Hematopoietic multipotent progenitor cell treated with erythropoietin and hydrocortisone succinate and interleukin-3 and kit ligand, for 8 days (in vitro differentiated cells): Measurements from ENCODE around the gene PHLDB3.
"Not testable (repeated sequence)": the region's sequence is repeated elsewhere in the genome, so short reads cannot be mapped to it uniquely, and the experiment has no call there.

Experiments used
- DNase-seq: peaks from one replicate; pipeline ENCODE4 v3.0.0-alpha.2; 2015

Gene PHLDB3

DNA sequence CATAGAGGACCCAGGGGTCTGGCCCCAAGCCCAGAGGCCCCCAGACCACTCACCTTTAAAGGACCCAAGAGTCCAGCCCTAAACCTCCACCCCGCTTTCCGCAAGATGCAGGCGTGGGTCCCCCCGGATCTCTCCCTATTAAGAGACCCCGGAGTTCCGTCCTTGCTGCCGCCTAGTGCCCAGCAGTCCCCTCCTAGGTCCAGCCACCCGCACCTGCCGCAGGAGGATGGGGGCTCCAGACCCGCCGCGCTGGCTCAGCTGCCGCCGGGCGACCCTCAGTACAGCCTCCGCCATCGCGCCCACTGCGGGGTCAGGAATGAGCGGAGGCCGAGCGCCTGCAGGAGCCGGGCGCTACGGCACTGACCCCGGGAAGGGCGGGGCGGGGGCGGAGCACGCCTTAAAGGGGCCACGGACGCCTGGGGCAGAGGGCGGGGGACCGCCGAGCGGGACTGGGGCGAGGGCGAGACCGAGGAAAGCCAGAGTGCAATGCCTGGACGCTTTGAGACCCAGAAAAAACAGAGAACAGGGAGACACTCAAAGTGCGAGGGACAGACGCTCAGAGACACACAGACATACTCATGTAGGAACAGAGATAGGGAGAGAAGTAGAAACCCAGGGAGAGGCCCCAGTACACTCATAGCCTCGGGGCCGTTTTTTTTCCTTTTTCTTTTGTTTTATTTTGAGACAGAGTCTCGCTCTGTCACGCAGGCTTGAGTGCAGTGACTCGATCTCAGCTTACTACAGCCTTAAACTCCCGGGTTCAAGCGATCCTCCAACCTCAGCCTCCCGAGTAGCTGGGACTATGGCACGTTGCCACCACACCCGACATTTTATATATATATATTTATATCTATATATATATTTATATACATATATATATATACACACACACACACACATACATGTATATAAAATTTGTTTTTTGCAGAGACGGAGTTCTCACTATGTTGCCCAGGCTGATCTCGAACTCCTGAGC is 22.6 kb upstream of the PHLDB3 start, which contains the start of gene ETHE1:
TSS of gene ETHE1 (minus strand) at position 318 of the 976 bp plus-strand sequence. CDS start at position 294, 24 bp downstream.
- peak; percentile 57 for DNase-seq

GRCh38 chr19:43525836-43526771 is 21.6 kb upstream of the PHLDB3 start:
- peak; percentile 13 for DNase-seq

- DNase-seq, result peak; percentile 42
These were observed 20.6 kb upstream of the PHLDB3 start for GRCh38 chr19:43524922-43525835.

DNA sequence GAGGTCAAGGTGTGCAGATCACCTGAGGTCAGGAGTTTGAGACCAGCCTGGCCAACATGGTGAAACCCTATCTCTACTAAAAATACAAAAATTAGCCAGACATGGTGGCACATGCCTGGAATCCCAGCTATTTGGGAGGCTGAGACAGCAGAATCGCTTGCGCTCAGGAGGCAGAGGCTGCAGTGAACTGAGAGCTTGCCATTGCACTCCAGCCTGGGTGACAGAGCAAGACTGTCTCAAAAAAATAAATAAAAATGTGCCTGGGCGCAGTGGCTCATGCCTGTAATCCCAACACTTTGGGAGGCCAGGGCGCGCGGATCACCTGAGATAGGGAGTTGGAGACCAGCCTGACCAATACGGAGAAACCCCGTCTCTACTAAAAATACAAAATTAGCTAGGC is 19.1 kb upstream of the PHLDB3 start:
- not testable (repeated sequence) for DNase-seq

GRCh38 chr19:43522929-43523328 is 18.4 kb upstream of the PHLDB3 start:
- DNase-seq, result no peak

GRCh38 chr19:43519436-43520088 is 15.0 kb upstream of the PHLDB3 start:
- peak; percentile 83 for DNase-seq

DNA sequence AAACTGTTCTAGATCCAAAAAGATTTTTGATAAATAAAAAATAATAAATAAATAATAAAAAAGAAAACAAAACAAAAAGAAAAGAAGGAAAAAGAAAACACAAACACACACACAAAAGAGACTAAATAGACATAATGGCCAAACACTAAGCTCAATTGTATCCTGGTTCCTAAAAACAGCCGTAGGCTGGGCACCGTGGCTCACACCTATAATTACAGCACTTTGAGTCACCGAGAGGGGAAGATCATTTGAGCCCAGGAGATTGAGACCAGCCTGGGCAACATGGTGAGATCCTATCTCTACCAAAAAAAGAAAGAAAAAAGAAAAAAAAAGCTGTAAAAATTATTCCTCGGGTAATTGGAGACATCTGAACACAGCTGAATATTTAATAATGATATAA is 13.5 kb upstream of the PHLDB3 start:
- no peak for DNase-seq

DNA sequence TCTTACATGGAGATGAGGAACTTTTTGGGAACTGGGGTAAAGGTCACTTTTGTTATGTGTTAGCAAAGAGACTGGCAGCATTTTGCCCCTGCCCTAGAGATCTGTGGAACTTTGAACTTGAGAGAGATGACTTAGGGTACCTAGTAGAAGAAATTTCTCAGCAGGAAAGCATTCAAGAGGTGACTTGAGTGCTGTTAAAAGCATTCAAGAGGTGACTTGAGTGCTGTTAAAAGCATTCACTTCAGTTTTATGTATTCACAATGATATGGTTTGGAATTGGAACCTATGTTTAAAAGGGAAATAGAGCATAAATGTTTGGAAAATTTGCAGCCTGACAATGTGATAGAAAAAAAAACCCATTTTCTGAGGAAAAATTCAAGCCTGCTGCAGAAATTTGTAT is 7.9 kb upstream of the PHLDB3 start:
- not testable (repeated sequence) for DNase-seq

GRCh38 chr19:43511324-43511723 is 6.8 kb upstream of the PHLDB3 start:
- no peak for DNase-seq

- no peak for DNase-seq
These were observed 6.2 kb upstream of the PHLDB3 start for GRCh38 chr19:43510713-43511112.

DNA sequence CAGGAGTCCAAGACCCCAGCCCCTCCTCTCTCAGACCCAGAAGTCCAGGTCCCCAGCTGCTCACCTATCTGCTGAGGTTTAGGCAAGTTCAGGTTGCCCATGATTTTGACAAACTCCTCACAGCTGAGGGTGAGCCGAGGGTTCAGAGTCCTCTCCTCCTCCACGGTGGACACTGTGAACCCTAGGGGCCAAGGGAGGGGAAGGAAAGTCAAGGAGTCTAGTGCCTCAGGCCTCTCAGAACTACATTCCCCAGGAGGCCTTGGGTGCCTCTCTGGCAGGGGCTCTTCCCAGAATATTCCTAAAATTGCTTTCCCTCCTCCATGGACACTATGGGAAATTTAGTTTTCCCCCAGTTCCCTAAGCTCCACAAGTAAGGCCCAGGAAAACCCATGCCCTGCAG is 3.3 kb upstream of the PHLDB3 start:
- no peak for DNase-seq

GRCh38 chr19:43506629-43507028 is 2.1 kb upstream of the PHLDB3 start:
- DNase-seq, result no peak

- DNase-seq, result peak; percentile 93
These were observed 1.4 kb upstream of the PHLDB3 start for GRCh38 chr19:43505941-43506340.

- DNase-seq, result no peak
These were observed 575 bp upstream of the PHLDB3 start for GRCh38 chr19:43505186-43505456.

- DNase-seq, result peak; percentile 95
These were observed 783 bp downstream of the PHLDB3 start for GRCh38 chr19:43503501-43504425.

- DNase-seq, result no peak
These were observed 2.0 kb downstream of the PHLDB3 start for GRCh38 chr19:43502419-43502976.

DNA sequence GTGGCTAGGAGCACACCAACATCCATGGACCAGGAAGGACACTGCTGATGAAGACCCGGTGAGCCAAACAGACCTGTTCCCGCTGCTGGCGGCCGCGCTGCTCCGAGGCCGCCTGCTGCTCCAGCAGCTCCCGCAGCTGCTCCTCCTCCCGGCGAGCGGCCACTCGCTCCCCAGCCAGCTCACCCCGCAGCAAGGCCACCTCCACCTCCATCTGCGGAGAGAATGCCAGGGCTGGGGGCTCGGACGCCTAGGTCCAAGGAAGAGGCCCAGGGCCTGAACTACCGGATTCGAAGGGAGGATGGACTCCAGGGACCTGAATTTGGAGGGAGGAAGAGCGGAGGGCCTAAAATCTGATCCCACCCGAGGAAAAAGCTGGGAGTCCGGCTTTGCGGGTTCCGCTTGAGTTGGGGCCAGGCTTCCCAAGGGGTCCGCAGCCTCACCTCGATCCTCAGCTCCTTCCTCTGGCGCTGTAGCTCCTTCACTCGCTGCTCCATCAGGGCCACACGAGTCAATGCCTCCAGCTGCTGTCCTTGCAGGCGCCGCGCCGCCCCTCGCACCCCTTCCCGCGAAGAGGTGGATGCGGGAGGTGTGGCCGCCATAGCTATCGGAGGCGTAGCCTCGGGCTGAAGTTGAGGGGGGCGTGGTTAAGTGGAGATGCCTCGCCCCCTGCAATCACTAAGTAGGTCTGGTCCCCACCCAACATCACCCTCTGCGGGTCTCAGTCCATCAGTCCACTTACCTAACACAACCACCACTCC is 2.7 kb downstream of the PHLDB3 start:
- no peak for DNase-seq

DNA sequence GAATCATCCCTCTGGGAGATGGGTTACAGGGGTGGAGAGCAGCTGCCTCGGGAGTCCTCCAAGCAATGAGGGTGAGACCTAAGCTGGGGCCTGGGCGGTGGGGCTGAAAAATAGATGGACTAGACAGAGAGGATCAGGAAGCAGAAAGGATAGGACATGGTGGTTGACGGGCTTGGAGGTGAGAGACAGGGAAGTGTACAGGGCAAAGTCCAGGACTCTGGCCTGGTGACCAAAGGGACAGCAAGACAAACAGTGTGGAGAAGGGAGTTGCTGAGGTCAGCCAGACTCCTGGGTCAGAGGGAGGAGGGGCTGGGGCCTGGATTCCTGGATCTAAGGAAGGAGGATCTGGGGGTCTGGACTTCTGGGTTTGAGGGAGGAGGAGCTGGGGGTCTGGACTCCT is 5.5 kb downstream of the PHLDB3 start:
- DNase-seq, result no peak

DNA sequence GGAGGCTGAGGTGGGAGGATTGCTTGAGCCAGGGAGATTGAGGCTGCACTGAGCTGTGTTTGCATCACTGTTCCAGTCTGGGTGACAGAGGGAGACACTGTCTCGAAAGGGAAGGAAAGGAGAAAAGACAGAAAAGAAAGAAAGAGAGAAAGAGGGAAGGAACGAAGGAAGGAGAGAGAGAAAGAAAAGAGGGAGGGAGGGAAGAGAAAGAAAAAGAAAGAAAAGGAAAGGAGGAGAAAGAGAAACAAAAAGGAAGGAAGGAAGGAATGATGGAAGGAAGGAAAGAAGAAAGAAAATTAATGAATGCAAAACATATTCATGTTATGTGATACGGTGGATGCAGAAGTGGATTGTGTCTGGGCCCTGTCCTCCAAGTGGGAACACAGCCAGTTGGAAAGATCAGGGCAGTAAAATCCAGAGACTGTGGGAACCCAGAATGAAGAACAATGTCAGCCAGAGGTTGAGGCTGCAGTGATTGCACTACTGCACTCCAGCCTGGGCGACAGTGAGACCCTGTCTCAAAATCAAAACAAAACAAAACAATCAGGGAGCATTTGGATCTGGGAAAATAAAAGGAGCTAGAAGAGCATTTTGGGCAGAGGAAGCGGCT is 6.2 kb downstream of the PHLDB3 start:
- DNase-seq, result no peak
